ENCODE measurements around the gene VSIG4. TPM values are rescaled to one million over a fixed set of nuclear protein-coding genes. Genes with fewer than 3 reads are reported as not detected.
A peak's percentile ranks its signal among the peaks of the same experiment; 100 is the strongest.

The VSIG4 gene
- total and polyA plus RNA-seq, 7 donors = 26.0 to 213 (median 102) TPM

DNA sequence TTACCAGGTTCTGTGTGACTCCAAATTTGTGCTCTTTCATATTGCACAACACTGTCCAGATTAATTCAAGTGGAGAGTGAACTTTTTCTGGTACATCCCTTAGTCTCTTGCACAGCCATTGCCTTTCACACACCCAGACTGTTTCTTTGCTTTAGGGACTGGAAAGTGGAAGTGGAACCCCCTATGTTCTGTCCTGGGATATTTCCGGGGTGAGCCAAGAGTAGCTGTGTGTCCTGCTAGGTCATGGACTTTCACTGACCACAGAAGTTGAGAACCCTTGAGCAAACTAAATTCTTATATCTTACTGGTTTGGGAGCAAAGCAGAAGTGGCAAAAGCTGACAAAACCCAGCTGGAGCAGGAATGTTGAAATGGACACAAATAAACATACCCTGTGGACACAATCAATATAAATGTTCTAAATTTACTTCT lies 10.3 kb upstream of the VSIG4 start:
- no peaks in the 10 kb centered on the region for H3K27me3 ChIP-seq
- no peaks in the 10 kb centered on the region for H3K4me1 ChIP-seq
- 67 to 76% methylated on average over 1 of the region's 1 CpG for WGBS, 2 donors
- H3K4me3 ChIP-seq = no peak overlapping the region
- H3K27ac ChIP-seq = no peak overlapping the region
- no peaks in the 10 kb centered on the region for H3K36me3 ChIP-seq
- intact Hi-C loops (cut with DNase I) = no loop called here
- no peaks in the 10 kb centered on the region for H3K9me3 ChIP-seq
- no peak for TF ChIP-seq EP300 (IDR thresholded peaks at IDR 0.05)
- no peak for TF ChIP-seq POLR2AphosphoS5 (IDR thresholded peaks at IDR 0.05)
- TF ChIP-seq POLR2A (IDR thresholded peaks at IDR 0.05) = no peak
- TF ChIP-seq, protein P1, sequence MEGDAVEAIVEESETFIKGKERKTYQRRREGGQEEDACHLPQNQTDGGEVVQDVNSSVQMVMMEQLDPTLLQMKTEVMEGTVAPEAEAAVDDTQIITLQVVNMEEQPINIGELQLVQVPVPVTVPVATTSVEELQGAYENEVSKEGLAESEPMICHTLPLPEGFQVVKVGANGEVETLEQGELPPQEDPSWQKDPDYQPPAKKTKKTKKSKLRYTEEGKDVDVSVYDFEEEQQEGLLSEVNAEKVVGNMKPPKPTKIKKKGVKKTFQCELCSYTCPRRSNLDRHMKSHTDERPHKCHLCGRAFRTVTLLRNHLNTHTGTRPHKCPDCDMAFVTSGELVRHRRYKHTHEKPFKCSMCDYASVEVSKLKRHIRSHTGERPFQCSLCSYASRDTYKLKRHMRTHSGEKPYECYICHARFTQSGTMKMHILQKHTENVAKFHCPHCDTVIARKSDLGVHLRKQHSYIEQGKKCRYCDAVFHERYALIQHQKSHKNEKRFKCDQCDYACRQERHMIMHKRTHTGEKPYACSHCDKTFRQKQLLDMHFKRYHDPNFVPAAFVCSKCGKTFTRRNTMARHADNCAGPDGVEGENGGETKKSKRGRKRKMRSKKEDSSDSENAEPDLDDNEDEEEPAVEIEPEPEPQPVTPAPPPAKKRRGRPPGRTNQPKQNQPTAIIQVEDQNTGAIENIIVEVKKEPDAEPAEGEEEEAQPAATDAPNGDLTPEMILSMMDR (IDR thresholded peaks at IDR 0.05) = no peak
- peak; percentile 66 for DNase-seq

DNA sequence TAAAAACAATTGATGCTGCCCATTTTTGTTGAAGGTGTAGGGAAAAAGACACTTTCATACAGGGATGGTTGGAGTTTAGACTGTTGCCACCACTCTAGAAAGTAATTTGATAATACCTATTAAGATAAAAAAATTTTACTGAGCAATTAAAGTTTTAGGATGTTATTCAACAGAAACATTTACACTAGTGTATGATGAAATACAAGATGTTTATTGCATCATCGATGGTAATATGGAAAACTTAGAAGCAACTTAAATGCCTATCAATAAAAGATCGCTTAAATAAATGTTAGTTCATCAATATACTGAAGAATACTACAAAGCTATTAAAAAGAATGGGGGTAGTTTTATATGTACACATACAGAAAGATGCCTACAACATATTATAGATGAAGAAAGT lies 9.2 kb upstream of the VSIG4 start:
- no peaks in the 10 kb centered on the region for H3K27me3 ChIP-seq
- DNase-seq = no peak
- H3K27ac ChIP-seq = no peak overlapping the region
- H3K4me3 ChIP-seq = no peak overlapping the region
- WGBS, 2 donors = 54 to 87% methylated on average over 2 of the region's 2 CpGs
- H3K36me3 ChIP-seq = no peaks in the 10 kb centered on the region
- TF ChIP-seq POLR2AphosphoS5 (IDR thresholded peaks at IDR 0.05) (no peak), POLR2A (IDR thresholded peaks at IDR 0.05) (no peak), EP300 (IDR thresholded peaks at IDR 0.05) (no peak)
- TF ChIP-seq, protein P1 (IDR thresholded peaks at IDR 0.05) = no peak
- intact Hi-C loops (cut with DNase I) = no loop called here
- H3K9me3 ChIP-seq = no peaks in the 10 kb centered on the region
- no peaks in the 10 kb centered on the region for H3K4me1 ChIP-seq

DNA sequence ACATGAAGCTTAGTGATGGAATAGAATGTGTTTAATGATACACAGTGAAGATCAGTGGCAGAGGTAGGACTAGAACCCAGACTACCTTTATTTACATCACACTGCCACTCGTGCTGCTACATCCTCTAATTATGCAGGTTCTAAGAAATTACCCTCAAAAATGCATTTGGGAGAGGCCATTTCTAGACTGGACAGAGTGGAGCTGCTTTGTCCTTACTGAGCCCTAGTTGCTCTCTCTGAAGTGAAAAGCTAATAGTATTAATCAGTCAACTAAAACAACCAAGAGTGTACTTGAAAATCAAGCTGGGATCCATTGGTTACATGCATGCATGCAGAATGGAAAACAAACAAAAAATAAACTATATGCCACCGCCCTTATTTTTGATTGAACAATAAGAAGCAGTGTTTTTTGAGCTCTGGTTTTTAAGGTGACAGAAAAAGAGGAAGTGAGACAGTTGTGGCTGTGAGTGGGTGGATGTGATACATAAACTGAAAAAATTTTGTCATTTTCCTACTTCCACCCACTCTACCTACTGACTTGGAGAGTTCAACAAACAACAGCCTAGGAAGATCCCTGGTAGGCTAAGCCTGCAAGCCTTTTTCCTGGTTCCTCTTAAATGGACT lies 6.8 kb upstream of the VSIG4 start:
- Histone ChIP-seq H3K27ac (no peak overlapping the region), H3K4me1 (no peaks in the 10 kb centered on the region), H3K9me3 (no peaks in the 10 kb centered on the region), H3K36me3 (no peaks in the 10 kb centered on the region), H3K4me3 (no peak overlapping the region), H3K27me3 (no peaks in the 10 kb centered on the region)
- intact Hi-C loops (cut with DNase I) = no loop called here
- TF ChIP-seq EP300 (IDR thresholded peaks at IDR 0.05) (no peak), POLR2AphosphoS5 (IDR thresholded peaks at IDR 0.05) (no peak), POLR2A (IDR thresholded peaks at IDR 0.05) (no peak)
- TF ChIP-seq, protein P1 (IDR thresholded peaks at IDR 0.05) = no peak
- 38 to 60% methylated on average over 2 of the region's 2 CpGs for WGBS, 2 donors
- DNase-seq = no peak

DNA sequence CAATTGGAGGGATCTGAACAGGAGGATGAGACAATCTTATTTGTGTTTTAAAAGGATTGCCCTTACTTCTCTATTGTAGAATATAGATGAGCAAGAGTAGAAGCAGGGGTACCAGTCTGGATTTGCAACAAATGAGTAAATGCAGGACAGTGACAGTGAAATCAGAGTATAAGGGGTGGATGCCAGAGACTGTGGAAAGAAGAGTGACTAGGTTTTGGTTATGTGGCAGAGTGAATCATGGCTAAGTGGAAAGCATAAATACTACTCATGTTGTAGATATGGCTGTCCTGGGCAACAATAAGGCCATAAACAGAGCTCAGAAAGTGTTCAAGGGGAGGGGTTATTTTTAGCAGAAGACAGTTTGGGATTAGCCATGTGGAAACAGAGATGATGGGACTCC lies 6.0 kb upstream of the VSIG4 start:
- no peaks in the 10 kb centered on the region for H3K9me3 ChIP-seq
- H3K36me3 ChIP-seq = no peaks in the 10 kb centered on the region
- H3K27ac ChIP-seq = no peak overlapping the region
- no peaks in the 10 kb centered on the region for H3K4me1 ChIP-seq
- TF ChIP-seq, protein P1 (IDR thresholded peaks at IDR 0.05) = no peak
- TF ChIP-seq EP300 (IDR thresholded peaks at IDR 0.05) (no peak), POLR2A (IDR thresholded peaks at IDR 0.05) (no peak), POLR2AphosphoS5 (IDR thresholded peaks at IDR 0.05) (no peak)
- no peak overlapping the region for H3K4me3 ChIP-seq
- no peak for DNase-seq
- no peaks in the 10 kb centered on the region for H3K27me3 ChIP-seq
- intact Hi-C loops (cut with DNase I) = no loop called here

DNA sequence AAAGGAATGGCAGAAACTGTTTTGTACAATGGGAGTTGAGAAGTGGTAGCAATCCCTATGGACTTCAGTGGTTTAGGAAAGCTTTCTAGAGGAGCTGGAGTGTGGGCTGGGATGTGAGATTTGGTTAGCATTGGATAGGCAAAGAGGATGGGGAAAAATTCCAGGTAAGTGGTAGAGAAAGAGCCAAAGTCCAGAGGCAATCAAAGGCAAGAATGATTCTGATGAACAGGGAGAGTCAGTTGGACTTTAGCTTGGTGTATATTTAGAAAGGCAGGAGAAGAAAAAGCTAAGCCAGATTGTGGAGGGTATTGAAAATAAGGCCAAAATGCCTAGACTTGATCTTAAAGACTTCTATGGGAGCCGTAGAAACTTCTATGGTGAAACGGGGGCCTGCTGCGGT lies 3.7 kb upstream of the VSIG4 start:
- no peak overlapping the region for H3K27ac ChIP-seq
- H3K36me3 ChIP-seq = no peaks in the 10 kb centered on the region
- H3K4me3 ChIP-seq = no peak overlapping the region
- 97% methylated on average over 3 of the region's 3 CpGs for WGBS, 2 donors
- no peaks in the 10 kb centered on the region for H3K27me3 ChIP-seq
- no peaks in the 10 kb centered on the region for H3K4me1 ChIP-seq
- DNase-seq = no peak
- no peaks in the 10 kb centered on the region for H3K9me3 ChIP-seq
- TF ChIP-seq POLR2A (IDR thresholded peaks at IDR 0.05) = no peak
- TF ChIP-seq, protein P1 (IDR thresholded peaks at IDR 0.05) = no peak
- no peak for TF ChIP-seq EP300 (IDR thresholded peaks at IDR 0.05)
- TF ChIP-seq POLR2AphosphoS5 (IDR thresholded peaks at IDR 0.05) = no peak
- intact Hi-C loops (cut with DNase I) = no loop called here

Data from sigmoid colon (tissue), 7 donors.